ENCODE results near the gene ARNT2. TPM values are rescaled to one million over a fixed set of nuclear protein-coding genes. Genes with fewer than 3 reads are reported as not detected.

ARNT2 gene
- total RNA-seq, result 1.4 TPM
- 2.4 TPM for polyA plus RNA-seq
- long read RNA-seq, donor 1, result 0 reads
- long read RNA-seq, donor 2, result 0 reads
- long read RNA-seq, donor 3, result 0 reads
- long read RNA-seq, donor 4, result 0 reads
- long read RNA-seq, donor 5, full-length matches to known transcripts, result 1 of 1 reads
- long read RNA-seq, donor 5, partial matches to known transcripts, result 0 of 1 reads
- long read RNA-seq, donor 5, other reads (novel, unspliced or antisense), result 0 of 1 reads
- long read RNA-seq, donor 6, result 0 reads
- long read RNA-seq, donor 7, result 0 reads
- long read RNA-seq, donor 8, result 0 reads
- long read RNA-seq, donor 9, result 0 reads
- long read RNA-seq, donor 10, result 0 reads

- Histone ChIP-seq H3K27me3 (ENCODE audit: control insufficient read depth in 2 of 2, insufficient read depth in 1 of 2, low read length in 1 of 2) (peaks cover 38 to 55% of the 10 kb centered on the region in 2 donors), H3K27ac (ENCODE audit: low read depth in 1 of 2, low read length in 1 of 2) (no peak within 1 kb of the TSS), H3K9me3 (ENCODE audit: control insufficient read depth in 2 of 2, insufficient read depth in 1 of 2, low read length in 1 of 2) (no peaks in the 10 kb centered on the region), H3K4me1 (ENCODE audit: control insufficient read depth in 2 of 2, insufficient read depth in 2 of 2, low read length in 2 of 2) (no peaks in the 10 kb centered on the region), H3K4me3 (ENCODE audit: low read length in 2 of 2) (peak within 1 kb of the TSS in 1 of 2 donors; percentile 26), H3K36me3 (ENCODE audit: control insufficient read depth in 2 of 2, insufficient read depth in 2 of 2, low read length in 1 of 2) (no peaks in the 10 kb centered on the region)
- DNase-seq (ENCODE audit: low read depth in 6 of 9, low spot score in 9 of 9), result no peak
- under 1% methylated on average over 102 of the region's 102 CpGs for WGBS
Measured at GRCh38 chr15:80404057-80404760, at the start of gene ARNT2. Gene ARNT2, plus strand, starts transcription at chr15:80404382. Its CDS starts 134 bp downstream, at chr15:80404516.

- Histone ChIP-seq H3K4me1 (ENCODE audit: control insufficient read depth in 2 of 2, insufficient read depth in 2 of 2, low read length in 2 of 2) (no peaks in the 10 kb centered on the region), H3K9me3 (ENCODE audit: control insufficient read depth in 2 of 2, insufficient read depth in 1 of 2, low read length in 1 of 2) (peaks cover 0 to 10% of the 10 kb centered on the region in 2 donors), H3K27ac (ENCODE audit: low read depth in 1 of 2, low read length in 1 of 2) (no peak overlapping the region)
Measured at GRCh38 chr15:80367094-80367493, 37.1 kb upstream of the ARNT2 start.

GRCh38 chr15:80367661-80368060 lies 36.5 kb upstream of the ARNT2 start:
- Histone ChIP-seq H3K27me3 (ENCODE audit: control insufficient read depth in 2 of 2, insufficient read depth in 1 of 2, low read length in 1 of 2) (no peaks in the 10 kb centered on the region), H3K36me3 (ENCODE audit: control insufficient read depth in 2 of 2, insufficient read depth in 2 of 2, low read length in 1 of 2) (no peaks in the 10 kb centered on the region), H3K4me3 (ENCODE audit: low read length in 2 of 2) (no peak overlapping the region), H3K27ac (ENCODE audit: low read depth in 1 of 2, low read length in 1 of 2) (no peak overlapping the region), H3K9me3 (ENCODE audit: control insufficient read depth in 2 of 2, insufficient read depth in 1 of 2, low read length in 1 of 2) (peaks cover 0 to 10% of the 10 kb centered on the region in 2 donors), H3K4me1 (ENCODE audit: control insufficient read depth in 2 of 2, insufficient read depth in 2 of 2, low read length in 2 of 2) (no peaks in the 10 kb centered on the region)
- DNase-seq (ENCODE audit: low read depth in 6 of 9, low spot score in 9 of 9), result no peak
- 66% methylated on average over 1 of the region's 1 CpG for WGBS

More at GRCh38 chr15:80367094-80367493, 37.1 kb upstream of the ARNT2 start:
- DNase-seq (ENCODE audit: low read depth in 6 of 9, low spot score in 9 of 9), result no peak
- Histone ChIP-seq H3K4me3 (ENCODE audit: low read length in 2 of 2) (no peak overlapping the region), H3K36me3 (ENCODE audit: control insufficient read depth in 2 of 2, insufficient read depth in 2 of 2, low read length in 1 of 2) (no peaks in the 10 kb centered on the region), H3K27me3 (ENCODE audit: control insufficient read depth in 2 of 2, insufficient read depth in 1 of 2, low read length in 1 of 2) (no peaks in the 10 kb centered on the region)
- 92% methylated on average over 3 of the region's 3 CpGs for WGBS

- H3K9me3 ChIP-seq (ENCODE audit: control insufficient read depth in 2 of 2, insufficient read depth in 1 of 2, low read length in 1 of 2), result peaks cover 0 to 7% of the 10 kb centered on the region in 2 donors
- no peak overlapping the region for H3K4me3 ChIP-seq (ENCODE audit: low read length in 2 of 2)
- no peaks in the 10 kb centered on the region for H3K36me3 ChIP-seq (ENCODE audit: control insufficient read depth in 2 of 2, insufficient read depth in 2 of 2, low read length in 1 of 2)
- 95% methylated on average over 2 of the region's 2 CpGs for WGBS
- no peaks in the 10 kb centered on the region for H3K4me1 ChIP-seq (ENCODE audit: control insufficient read depth in 2 of 2, insufficient read depth in 2 of 2, low read length in 2 of 2)
- no peak overlapping the region for H3K27ac ChIP-seq (ENCODE audit: low read depth in 1 of 2, low read length in 1 of 2)
- no peak for DNase-seq (ENCODE audit: low read depth in 6 of 9, low spot score in 9 of 9)
- H3K27me3 ChIP-seq (ENCODE audit: control insufficient read depth in 2 of 2, insufficient read depth in 1 of 2, low read length in 1 of 2), result no peaks in the 10 kb centered on the region
Measured at GRCh38 chr15:80371924-80372323, 32.3 kb upstream of the ARNT2 start.

- Histone ChIP-seq H3K9me3 (ENCODE audit: control insufficient read depth in 2 of 2, insufficient read depth in 1 of 2, low read length in 1 of 2) (no peaks in the 10 kb centered on the region), H3K27ac (ENCODE audit: low read depth in 1 of 2, low read length in 1 of 2) (no peak overlapping the region), H3K36me3 (ENCODE audit: control insufficient read depth in 2 of 2, insufficient read depth in 2 of 2, low read length in 1 of 2) (no peaks in the 10 kb centered on the region), H3K27me3 (ENCODE audit: control insufficient read depth in 2 of 2, insufficient read depth in 1 of 2, low read length in 1 of 2) (no peaks in the 10 kb centered on the region), H3K4me1 (ENCODE audit: control insufficient read depth in 2 of 2, insufficient read depth in 2 of 2, low read length in 2 of 2) (no peaks in the 10 kb centered on the region), H3K4me3 (ENCODE audit: low read length in 2 of 2) (no peak overlapping the region)
- no peak for DNase-seq (ENCODE audit: low read depth in 6 of 9, low spot score in 9 of 9)
- 70% methylated on average over 4 of the region's 4 CpGs for WGBS
Measured at GRCh38 chr15:80374441-80374840, 29.7 kb upstream of the ARNT2 start.

- Histone ChIP-seq H3K9me3 (ENCODE audit: control insufficient read depth in 2 of 2, insufficient read depth in 1 of 2, low read length in 1 of 2) (no peaks in the 10 kb centered on the region), H3K4me1 (ENCODE audit: control insufficient read depth in 2 of 2, insufficient read depth in 2 of 2, low read length in 2 of 2) (no peaks in the 10 kb centered on the region), H3K27me3 (ENCODE audit: control insufficient read depth in 2 of 2, insufficient read depth in 1 of 2, low read length in 1 of 2) (peaks cover 0 to 2% of the 10 kb centered on the region in 2 donors), H3K36me3 (ENCODE audit: control insufficient read depth in 2 of 2, insufficient read depth in 2 of 2, low read length in 1 of 2) (no peaks in the 10 kb centered on the region), H3K4me3 (ENCODE audit: low read length in 2 of 2) (no peak overlapping the region), H3K27ac (ENCODE audit: low read depth in 1 of 2, low read length in 1 of 2) (no peak overlapping the region)
- 89% methylated on average over 4 of the region's 4 CpGs for WGBS
- no peak for DNase-seq (ENCODE audit: low read depth in 6 of 9, low spot score in 9 of 9)
Measured at GRCh38 chr15:80375968-80376891, 28.0 kb upstream of the ARNT2 start.

- no peak for DNase-seq (ENCODE audit: low read depth in 6 of 9, low spot score in 9 of 9)
Measured at GRCh38 chr15:80379693-80380092, 24.5 kb upstream of the ARNT2 start.

GRCh38 chr15:80380154-80380553 lies 24.0 kb upstream of the ARNT2 start:
- DNase-seq (ENCODE audit: low read depth in 6 of 9, low spot score in 9 of 9), result no peak
- WGBS, result 83% methylated on average over 3 of the region's 3 CpGs
- Histone ChIP-seq H3K4me3 (ENCODE audit: low read length in 2 of 2) (no peak overlapping the region), H3K27me3 (ENCODE audit: control insufficient read depth in 2 of 2, insufficient read depth in 1 of 2, low read length in 1 of 2) (peaks cover 0 to 2% of the 10 kb centered on the region in 2 donors), H3K4me1 (ENCODE audit: control insufficient read depth in 2 of 2, insufficient read depth in 2 of 2, low read length in 2 of 2) (no peaks in the 10 kb centered on the region), H3K27ac (ENCODE audit: low read depth in 1 of 2, low read length in 1 of 2) (no peak overlapping the region), H3K9me3 (ENCODE audit: control insufficient read depth in 2 of 2, insufficient read depth in 1 of 2, low read length in 1 of 2) (no peaks in the 10 kb centered on the region), H3K36me3 (ENCODE audit: control insufficient read depth in 2 of 2, insufficient read depth in 2 of 2, low read length in 1 of 2) (no peaks in the 10 kb centered on the region)

More at GRCh38 chr15:80379693-80380092, 24.5 kb upstream of the ARNT2 start:
- H3K36me3 ChIP-seq (ENCODE audit: control insufficient read depth in 2 of 2, insufficient read depth in 2 of 2, low read length in 1 of 2), result no peaks in the 10 kb centered on the region
- H3K27ac ChIP-seq (ENCODE audit: low read depth in 1 of 2, low read length in 1 of 2), result no peak overlapping the region
- peaks cover 0 to 2% of the 10 kb centered on the region in 2 donors for H3K27me3 ChIP-seq (ENCODE audit: control insufficient read depth in 2 of 2, insufficient read depth in 1 of 2, low read length in 1 of 2)
- no peaks in the 10 kb centered on the region for H3K9me3 ChIP-seq (ENCODE audit: control insufficient read depth in 2 of 2, insufficient read depth in 1 of 2, low read length in 1 of 2)
- no peak overlapping the region for H3K4me3 ChIP-seq (ENCODE audit: low read length in 2 of 2)
- no peaks in the 10 kb centered on the region for H3K4me1 ChIP-seq (ENCODE audit: control insufficient read depth in 2 of 2, insufficient read depth in 2 of 2, low read length in 2 of 2)
- 94% methylated on average over 4 of the region's 4 CpGs for WGBS
